ENCODE data around the gene MIPOL1.

- TF ChIP-seq, protein P1, sequence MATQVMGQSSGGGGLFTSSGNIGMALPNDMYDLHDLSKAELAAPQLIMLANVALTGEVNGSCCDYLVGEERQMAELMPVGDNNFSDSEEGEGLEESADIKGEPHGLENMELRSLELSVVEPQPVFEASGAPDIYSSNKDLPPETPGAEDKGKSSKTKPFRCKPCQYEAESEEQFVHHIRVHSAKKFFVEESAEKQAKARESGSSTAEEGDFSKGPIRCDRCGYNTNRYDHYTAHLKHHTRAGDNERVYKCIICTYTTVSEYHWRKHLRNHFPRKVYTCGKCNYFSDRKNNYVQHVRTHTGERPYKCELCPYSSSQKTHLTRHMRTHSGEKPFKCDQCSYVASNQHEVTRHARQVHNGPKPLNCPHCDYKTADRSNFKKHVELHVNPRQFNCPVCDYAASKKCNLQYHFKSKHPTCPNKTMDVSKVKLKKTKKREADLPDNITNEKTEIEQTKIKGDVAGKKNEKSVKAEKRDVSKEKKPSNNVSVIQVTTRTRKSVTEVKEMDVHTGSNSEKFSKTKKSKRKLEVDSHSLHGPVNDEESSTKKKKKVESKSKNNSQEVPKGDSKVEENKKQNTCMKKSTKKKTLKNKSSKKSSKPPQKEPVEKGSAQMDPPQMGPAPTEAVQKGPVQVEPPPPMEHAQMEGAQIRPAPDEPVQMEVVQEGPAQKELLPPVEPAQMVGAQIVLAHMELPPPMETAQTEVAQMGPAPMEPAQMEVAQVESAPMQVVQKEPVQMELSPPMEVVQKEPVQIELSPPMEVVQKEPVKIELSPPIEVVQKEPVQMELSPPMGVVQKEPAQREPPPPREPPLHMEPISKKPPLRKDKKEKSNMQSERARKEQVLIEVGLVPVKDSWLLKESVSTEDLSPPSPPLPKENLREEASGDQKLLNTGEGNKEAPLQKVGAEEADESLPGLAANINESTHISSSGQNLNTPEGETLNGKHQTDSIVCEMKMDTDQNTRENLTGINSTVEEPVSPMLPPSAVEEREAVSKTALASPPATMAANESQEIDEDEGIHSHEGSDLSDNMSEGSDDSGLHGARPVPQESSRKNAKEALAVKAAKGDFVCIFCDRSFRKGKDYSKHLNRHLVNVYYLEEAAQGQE (IDR thresholded peaks at IDR 0.05) = no peak
- TF ChIP-seq CTCF (IDR thresholded peaks at IDR 0.05; ENCODE audit: low read depth, low read length, missing input control) (no peak), GABPA (IDR thresholded peaks at IDR 0.05 in 1 of 2, conservative IDR thresholded peaks at IDR 0.05 in 1 of 2) (no peak)
- TF ChIP-seq, protein P2, sequence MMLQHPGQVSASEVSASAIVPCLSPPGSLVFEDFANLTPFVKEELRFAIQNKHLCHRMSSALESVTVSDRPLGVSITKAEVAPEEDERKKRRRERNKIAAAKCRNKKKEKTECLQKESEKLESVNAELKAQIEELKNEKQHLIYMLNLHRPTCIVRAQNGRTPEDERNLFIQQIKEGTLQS (IDR thresholded peaks at IDR 0.05) = no peak
Measured at GRCh38 chr14:37457334-37457733, 259.6 kb downstream of the MIPOL1 start.
